Activated T-cell treated with anti-CD3 and anti-CD28 coated beads for 48 hours (primary cell): ENCODE results near the gene ISG20.

Experiments
- DNase-seq: peaks from one replicate; pipeline ENCODE4 v3.0.0-alpha.2; 2020; ENCODE audit warnings: low read depth

The ISG20 gene

GRCh38 chr15:88638626-88639372, at the start of gene ISG20:
ISG20 (plus strand) TSS chr15:88639016; CDS start chr15:88639367, 351 bp downstream.
- peak; percentile 90 for DNase-seq

- no peak for DNase-seq
These were observed 48.1 kb upstream of the ISG20 start for GRCh38 chr15:88590759-88591158.

GRCh38 chr15:88591384-88591783, 47.4 kb upstream of the ISG20 start:
- no peak for DNase-seq

- no peak for DNase-seq
These were observed 34.9 kb upstream of the ISG20 start for GRCh38 chr15:88603885-88604284.

- DNase-seq, result no peak
These were observed 34.2 kb upstream of the ISG20 start for GRCh38 chr15:88604381-88605188.

GRCh38 chr15:88605189-88606069, 33.4 kb upstream of the ISG20 start:
- peak; percentile 40 for DNase-seq

- no peak for DNase-seq
These were observed 32.6 kb upstream of the ISG20 start for GRCh38 chr15:88606070-88606794.

GRCh38 chr15:88607951-88608350, 30.9 kb upstream of the ISG20 start:
- no peak for DNase-seq

- no peak for DNase-seq
These were observed 30.1 kb upstream of the ISG20 start for GRCh38 chr15:88608607-88609181.

GRCh38 chr15:88609344-88610090, 29.3 kb upstream of the ISG20 start:
- no peak for DNase-seq

- no peak for DNase-seq
These were observed 28.1 kb upstream of the ISG20 start for GRCh38 chr15:88610701-88611231.

GRCh38 chr15:88612186-88612796, 26.5 kb upstream of the ISG20 start:
- no peak for DNase-seq

- DNase-seq, result no peak
These were observed 25.5 kb upstream of the ISG20 start for GRCh38 chr15:88613074-88613944.

GRCh38 chr15:88615303-88616107, 23.3 kb upstream of the ISG20 start:
- no peak for DNase-seq

- no peak for DNase-seq
These were observed 22.6 kb upstream of the ISG20 start for GRCh38 chr15:88616240-88616639.

GRCh38 chr15:88617031-88617722, 21.6 kb upstream of the ISG20 start:
- DNase-seq, result no peak

GRCh38 chr15:88617790-88618189, 21.0 kb upstream of the ISG20 start:
- no peak for DNase-seq
